Activated T-cell treated with anti-CD3 and anti-CD28 coated beads for 4 hours (primary cell): ENCODE measurements around the gene ATP8A1.
A peak's percentile ranks its signal among the peaks of the same experiment; 100 is the strongest.

Experiments used
- DNase-seq: peaks from one replicate; pipeline ENCODE4 v3.0.0-alpha.2; 2020

Gene ATP8A1

DNA sequence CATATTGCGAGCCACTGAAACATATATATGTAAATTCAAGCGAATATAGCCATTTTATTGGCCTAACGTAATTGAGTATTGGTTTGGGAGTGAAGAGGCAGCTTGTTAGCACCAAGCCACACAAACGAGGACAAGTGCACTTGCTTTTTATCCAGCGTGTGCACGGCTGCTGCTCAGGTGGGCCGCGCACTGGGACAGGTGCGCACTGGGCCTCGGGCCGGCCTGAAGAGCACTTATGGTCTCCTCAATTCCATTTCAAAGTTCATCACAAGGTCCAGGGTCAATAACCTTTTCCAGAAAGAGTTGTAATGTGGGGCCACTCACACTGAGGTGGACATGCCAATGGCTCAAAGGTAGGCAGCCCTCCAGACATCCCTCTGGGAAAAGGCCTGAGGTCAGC lies 95.9 kb downstream of the ATP8A1 start:
- no peak for DNase-seq

DNA sequence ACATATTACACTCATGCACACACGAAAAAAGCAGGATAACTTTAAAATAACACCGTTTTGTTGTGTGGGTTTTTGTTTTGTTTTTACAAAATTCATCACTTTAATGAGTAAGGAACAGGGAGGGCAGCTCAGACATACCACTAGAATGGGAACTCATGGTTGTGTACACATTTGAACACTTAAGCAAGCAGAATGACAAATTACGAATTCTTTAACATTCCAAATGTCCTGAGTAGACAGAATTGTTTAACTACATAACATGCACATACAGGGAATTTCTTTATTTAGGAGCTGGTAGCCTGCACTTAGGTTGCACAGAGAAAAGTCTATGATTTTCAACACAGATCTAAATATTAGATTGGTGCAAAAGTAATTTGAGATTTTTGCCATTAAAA lies 96.4 kb downstream of the ATP8A1 start:
- DNase-seq = no peak

DNA sequence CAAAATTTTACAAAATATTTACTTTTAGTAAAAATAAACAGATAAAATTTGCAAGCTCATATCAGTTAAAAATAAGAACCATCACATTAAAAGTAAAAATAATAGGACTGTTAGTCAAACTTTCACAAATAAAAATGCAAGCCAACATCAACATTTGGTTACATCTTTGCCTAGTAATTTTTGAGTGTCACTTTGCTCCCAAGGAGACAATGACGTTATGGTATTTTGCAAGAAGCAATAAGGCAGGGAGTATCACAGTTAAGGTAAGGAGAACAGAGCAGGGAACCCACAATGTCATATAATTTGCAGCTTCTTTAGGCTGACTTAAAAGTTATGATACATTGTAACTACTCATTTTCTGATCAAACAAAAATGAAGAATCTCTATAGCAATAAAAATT lies 98.7 kb downstream of the ATP8A1 start:
- DNase-seq = no peak

DNA sequence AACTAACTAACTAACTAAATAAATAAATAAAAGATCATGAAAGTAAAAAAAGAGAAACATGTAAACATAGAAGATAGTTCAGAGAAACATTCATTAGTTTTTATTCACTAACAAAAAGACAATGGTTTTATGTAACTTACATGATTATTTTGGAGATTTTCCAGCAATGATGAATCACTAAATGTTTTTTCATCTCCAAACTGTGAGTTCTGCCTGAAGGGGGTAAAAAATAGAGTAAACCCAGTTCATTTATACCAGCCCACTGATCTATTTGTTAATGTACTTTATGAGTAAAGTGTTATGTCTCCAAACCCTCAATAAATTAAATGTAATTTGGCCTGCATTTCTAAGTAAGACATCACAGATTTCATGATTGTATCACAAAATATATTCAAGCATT lies 101.1 kb downstream of the ATP8A1 start:
- DNase-seq = no peak

DNA sequence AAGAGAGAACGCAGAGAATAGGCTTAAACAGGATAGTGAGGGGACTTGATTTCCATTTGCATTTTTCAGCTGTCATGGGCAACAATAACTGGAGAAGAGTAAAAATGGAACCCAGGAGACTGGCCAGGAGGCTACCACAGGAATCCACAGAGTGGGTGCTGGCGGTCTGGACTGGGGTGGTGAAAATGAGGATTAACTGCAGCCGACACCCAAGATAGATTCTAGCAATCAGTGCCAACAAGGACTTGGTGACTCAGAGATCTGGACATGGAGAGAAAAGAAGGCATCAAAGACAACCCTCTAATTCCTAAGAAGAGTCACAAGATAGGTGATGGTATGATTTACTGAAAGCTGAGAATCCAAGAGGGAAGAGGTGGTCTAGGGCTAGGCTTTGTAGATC lies 102.8 kb downstream of the ATP8A1 start:
- DNase-seq = no peak

DNA sequence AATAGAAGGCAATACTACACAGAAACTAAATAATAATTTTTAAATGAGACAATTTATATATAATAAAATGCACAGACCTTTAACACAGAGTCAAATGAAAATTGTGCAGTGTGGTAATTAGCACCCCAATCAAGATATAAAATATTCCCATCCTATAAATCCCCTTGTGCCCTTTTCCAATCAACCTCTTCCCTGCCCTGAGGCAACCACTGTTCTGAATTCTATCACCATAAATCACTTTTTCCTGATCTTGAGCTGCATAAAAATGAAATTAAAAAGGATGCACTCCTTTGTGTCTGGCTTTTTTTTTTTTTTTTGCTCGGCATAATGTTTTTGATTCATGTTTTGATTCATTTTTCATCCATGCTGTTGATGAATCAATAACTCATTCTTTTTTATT lies 107.0 kb downstream of the ATP8A1 start:
- DNase-seq = no peak

GRCh38 chr4:42547805-42548204 lies 109.1 kb downstream of the ATP8A1 start:
- DNase-seq = no peak

- no peak for DNase-seq
Observed at GRCh38 chr4:42543762-42544161, 113.1 kb downstream of the ATP8A1 start.

GRCh38 chr4:42543126-42543525 lies 113.8 kb downstream of the ATP8A1 start:
- DNase-seq = no peak

DNA sequence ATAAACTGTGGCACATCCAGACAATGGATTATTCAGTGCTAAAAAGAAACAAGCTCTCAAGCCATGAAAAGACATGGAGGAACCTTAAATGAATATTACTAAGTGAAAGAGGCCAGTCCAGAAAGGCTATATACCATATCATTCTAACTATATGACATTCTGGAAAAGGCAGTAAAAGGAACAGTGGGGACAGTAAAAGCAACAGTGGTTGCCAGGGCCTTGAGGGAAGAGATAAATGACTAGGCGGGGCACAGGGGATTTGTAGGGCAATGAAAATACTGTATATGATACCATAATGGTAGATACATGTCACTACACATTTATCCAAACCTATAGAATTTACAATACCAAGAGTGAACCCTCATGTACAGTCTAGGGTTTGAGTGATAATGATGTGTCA lies 115.3 kb downstream of the ATP8A1 start:
- no peak for DNase-seq

GRCh38 chr4:42533042-42533441 lies 123.9 kb downstream of the ATP8A1 start:
- DNase-seq = no peak

DNA sequence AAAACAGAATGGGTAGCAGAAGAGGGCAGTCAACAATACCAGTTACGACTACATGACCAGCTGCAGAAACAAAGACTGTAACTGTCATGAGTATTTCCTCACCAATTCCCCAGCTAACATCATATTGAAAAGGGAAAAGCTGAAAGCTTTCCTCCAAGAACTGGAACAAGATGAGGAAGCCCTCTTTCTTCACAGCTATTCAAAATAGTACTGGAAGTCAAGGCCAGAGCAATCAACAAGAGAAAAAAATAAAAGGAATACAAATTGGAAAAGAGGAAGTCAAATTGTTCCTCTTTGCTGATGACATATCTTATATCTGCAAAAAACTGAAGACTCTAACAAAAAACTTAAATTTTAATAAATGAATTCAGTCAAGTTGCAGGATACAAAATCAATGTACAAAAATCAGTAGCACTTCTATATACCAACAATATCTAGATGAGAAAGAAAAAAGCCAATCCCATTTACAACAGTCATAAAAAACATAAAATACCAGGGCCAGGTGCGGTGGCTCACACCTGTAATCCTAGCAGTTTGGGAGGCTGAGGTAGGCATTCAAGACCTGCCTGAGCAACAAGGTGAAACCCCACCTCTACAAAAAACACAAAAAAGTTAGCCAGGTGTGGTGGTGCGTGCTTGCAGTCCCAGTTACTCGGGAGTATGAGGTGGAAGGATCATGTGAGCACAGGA lies 125.4 kb downstream of the ATP8A1 start:
- no peak for DNase-seq

DNA sequence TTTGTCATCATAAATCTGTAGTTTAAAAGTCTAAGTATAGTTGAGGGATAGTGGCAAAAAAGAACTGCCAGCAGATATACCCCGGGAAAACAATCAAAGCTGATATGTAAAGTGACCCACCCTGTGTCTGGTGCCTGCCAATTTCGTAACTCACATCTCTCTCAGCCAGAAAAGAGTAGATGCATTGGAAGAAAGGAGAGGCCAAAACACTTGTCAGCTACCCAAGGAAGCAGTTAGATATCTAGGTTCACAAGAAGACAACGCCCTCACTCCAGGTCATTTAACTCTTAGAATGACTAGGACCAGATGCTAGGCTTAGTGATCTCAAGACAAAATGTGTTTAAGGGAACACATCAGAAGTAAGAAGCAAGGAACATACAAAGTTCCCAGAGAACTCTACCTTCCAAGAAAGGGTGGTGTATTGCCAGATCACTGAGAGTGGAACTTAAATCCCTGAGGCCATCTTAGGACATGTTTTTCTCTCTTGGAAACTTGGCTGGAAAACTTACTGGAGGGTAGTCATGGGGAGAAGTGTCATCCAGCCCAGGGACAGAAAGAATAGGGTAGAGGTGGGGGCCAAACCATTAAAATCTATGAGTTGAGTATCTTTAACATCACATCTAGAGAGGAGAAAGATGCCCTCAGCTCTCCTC lies 133.7 kb downstream of the ATP8A1 start:
- no peak for DNase-seq

DNA sequence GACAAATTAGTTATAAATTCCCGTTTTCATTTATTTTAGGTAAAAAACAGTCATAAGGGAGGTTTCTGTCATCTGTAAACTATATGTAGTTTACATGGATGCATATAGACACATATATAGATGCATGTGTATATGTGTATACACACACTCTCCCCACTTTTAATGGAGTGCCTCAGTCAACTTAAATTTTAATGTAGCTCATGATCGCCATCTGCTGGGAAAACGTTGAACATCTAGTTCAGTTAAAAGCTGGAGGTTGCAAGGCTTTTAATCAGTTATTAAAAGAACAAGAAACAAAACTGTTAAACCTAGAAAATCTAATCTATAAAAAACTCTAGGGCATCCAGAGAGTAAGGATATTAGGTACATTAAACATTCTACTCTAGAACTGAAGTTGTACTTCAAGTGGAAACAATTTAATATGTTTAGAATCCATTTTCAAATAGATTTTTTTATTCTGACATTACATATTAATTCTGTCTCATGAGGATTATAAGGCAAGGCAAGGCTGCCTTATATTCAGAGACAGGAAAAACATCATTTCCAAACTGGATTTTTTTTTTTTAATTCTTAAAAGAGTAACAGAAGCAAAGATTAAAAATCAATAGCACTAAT lies 137.0 kb downstream of the ATP8A1 start:
- DNase-seq = peak; percentile 46

GRCh38 chr4:42515156-42515884 lies 141.6 kb downstream of the ATP8A1 start:
- DNase-seq = no peak

GRCh38 chr4:42513748-42514492 lies 143.0 kb downstream of the ATP8A1 start:
- DNase-seq = no peak

DNA sequence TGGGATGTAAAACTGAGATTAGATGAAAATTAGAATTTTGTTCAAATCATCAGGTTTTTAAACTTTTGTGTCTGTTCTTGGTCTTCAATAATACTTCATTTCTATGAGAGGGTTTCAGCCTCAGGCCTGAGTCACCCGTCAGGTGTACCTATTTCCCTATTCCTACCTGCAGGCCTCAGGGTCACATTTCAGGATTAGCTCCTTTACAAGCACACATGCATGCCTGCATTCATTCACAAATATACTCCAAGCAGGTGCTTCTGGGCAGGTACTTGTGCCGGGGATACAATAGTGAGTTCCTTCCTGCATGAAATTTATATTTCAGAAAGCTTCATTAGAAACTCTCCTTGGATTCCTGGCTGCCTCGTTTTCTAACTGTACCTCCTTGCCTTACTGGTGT lies 144.7 kb downstream of the ATP8A1 start:
- DNase-seq = no peak

DNA sequence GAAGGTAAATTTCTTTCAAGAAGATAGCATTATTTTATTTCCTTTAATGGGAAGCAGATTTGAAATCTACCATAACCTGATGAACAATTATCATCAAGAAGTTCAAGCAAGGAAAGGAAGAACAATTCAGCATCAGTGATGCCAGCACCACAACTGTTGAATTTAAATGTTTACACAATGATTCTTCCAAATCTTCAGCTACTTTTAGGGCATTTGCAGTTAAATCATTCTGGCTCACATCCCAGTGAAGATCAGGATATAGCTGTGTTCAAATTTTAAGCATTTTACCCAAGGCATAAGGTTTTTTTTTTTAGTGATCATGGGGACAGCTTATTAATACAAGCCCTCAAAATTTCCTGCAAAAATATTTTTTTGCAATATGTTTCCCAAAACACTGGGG lies 146.7 kb downstream of the ATP8A1 start:
- DNase-seq = no peak

GRCh38 chr4:42501624-42502401 lies 155.1 kb downstream of the ATP8A1 start:
- no peak for DNase-seq

- no peak for DNase-seq
Observed at GRCh38 chr4:42498040-42498439, 158.9 kb downstream of the ATP8A1 start.

DNA sequence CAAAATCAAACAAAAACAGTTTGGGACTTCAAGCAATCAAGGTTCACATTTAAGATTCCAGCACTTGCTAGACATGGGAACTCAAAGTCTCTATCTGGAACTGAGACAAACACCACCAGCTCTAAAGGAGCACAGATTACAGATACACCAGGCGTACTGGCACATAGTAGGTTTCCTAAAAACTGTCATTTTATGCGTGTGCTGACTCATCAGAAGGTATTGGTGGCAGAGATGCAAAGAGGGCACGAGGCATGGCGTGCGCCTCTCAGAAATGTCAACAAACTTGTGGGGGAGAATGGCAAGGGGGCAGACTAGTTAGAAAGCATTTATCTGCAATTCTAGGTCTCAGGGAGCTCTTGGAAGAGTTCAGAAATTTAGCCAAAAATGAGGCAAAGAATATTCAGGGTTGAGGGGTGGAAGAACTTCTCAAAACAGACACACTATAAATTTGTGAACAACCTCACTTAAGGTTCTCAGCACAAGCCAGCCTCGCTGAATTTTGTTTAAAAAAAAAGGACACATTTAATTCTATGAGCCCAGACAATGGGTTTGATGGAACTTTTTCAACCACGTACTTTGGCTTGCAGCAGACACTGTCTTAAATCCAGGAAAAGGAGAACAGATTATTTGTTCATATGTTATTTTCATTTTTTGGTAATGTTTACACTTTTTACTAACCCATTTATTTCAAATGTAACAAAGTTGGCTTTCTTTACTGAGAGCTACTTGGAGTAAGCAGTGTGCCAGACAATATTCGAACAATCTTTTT lies 159.6 kb downstream of the ATP8A1 start:
- DNase-seq = no peak
